Neural progenitor cell (in vitro differentiated cells): ENCODE measurements around the gene MACROD2. TPM values are rescaled to one million over a fixed set of nuclear protein-coding genes. Genes with fewer than 3 reads are reported as not detected.

Experiments used
- DNase-seq: peaks from one replicate; pipeline ENCODE4 v3.0.0-alpha.2; 2016; ENCODE audit warnings: low spot score
- H2AFZ ChIP-seq: fragments of 200-600 bp; sonication (generic); replicated peaks from 2 replicates; pipeline ENCODE4 v1.6.1; 2016; ENCODE audit warnings: antibody characterized with exemption
- H3F3A ChIP-seq: fragments of 200-600 bp; sonication (generic); 2 replicates; pipeline ENCODE4 v1.6.1; 2016; ENCODE audit warnings: antibody characterized with exemption, low read depth
- H3K27ac ChIP-seq: fragments of 200-600 bp; sonication (generic); 2 replicates; pipeline ENCODE4 v1.5.1; 2016; ENCODE audit warnings: mild to moderate bottlenecking
- H3K27me3 ChIP-seq: fragments of 200-600 bp; sonication (generic); 2 replicates; pipeline ENCODE4 v1.6.1; 2016; ENCODE audit warnings: mild to moderate bottlenecking, moderate library complexity
- H3K36me3 ChIP-seq: fragments of 200-600 bp; sonication (generic); 2 replicates; pipeline ENCODE4 v1.5.1; 2016
- H3K4me1 ChIP-seq: fragments of 200-600 bp; sonication (generic); 2 replicates; pipeline ENCODE4 v1.6.1; 2016; ENCODE audit warnings: mixed run types
- H3K4me2 ChIP-seq: fragments of 200-600 bp; sonication (generic); 2 replicates; pipeline ENCODE4 v1.6.1; 2016
- H3K4me3 ChIP-seq: fragments of 200-600 bp; sonication (generic); 2 replicates; pipeline ENCODE4 v1.5.1; 2016
- H3K79me2 ChIP-seq: fragments of 200-600 bp; sonication (generic); 2 replicates; pipeline ENCODE4 v1.6.1; 2016; ENCODE audit warnings: low read depth
- H3K9ac ChIP-seq: fragments of 200-600 bp; sonication (generic); 2 replicates; pipeline ENCODE4 v1.6.1; 2016
- H3K9me3 ChIP-seq: fragments of 200-600 bp; sonication (generic); 2 replicates; pipeline ENCODE4 v1.5.1; 2016; ENCODE audit warnings: low read depth
- H4K20me1 ChIP-seq: fragments of 200-600 bp; sonication (generic); 2 replicates; pipeline ENCODE4 v1.6.1; 2016; ENCODE audit warnings: low read depth
- H3K27ac Mint-ChIP-seq: 3 replicates; pipeline ENCODE4 v1.8.0; 2021; ENCODE audit warnings: mixed read lengths
- H3K27me3 Mint-ChIP-seq: 2 replicates; pipeline ENCODE4 v1.8.0; 2022; ENCODE audit warnings: low read depth, mild to moderate bottlenecking, inconsistent platforms, moderate library complexity, mixed read lengths; ENCODE audit not compliant: insufficient read depth
- H3K36me3 Mint-ChIP-seq: 3 replicates; pipeline ENCODE4 v1.8.0; 2021; ENCODE audit warnings: mixed read lengths
- H3K4me1 Mint-ChIP-seq: 3 replicates; pipeline ENCODE4 v1.8.0; 2021; ENCODE audit warnings: mixed read lengths
- H3K4me3 Mint-ChIP-seq: 3 replicates; pipeline ENCODE4 v1.8.0; 2021; ENCODE audit warnings: mild to moderate bottlenecking, moderate library complexity, mixed read lengths
- H3K9me3 Mint-ChIP-seq: 3 replicates; pipeline ENCODE4 v1.8.0; 2020; ENCODE audit warnings: mixed read lengths
- EZH2 ChIP-seq: fragments of 200-600 bp; sonication (generic); IDR thresholded peaks from 2 replicates; pipeline ENCODE4 v1.6.1; 2017; ENCODE audit warnings: antibody characterized with exemption, mild to moderate bottlenecking, moderate library complexity
- EZH2phosphoT487 ChIP-seq: fragments of 200-600 bp; sonication (generic); IDR thresholded peaks from 2 replicates; pipeline ENCODE4 v1.6.1; 2017; ENCODE audit warnings: antibody characterized with exemption
- total RNA-seq: library from RNA; depleted of rRNA; stranded (reverse); fragments of >200 nt; gene quantifications from 2 replicates; pipeline ENCODE4 v1.2.3, GENCODE V29; 2015; ENCODE audit warnings: low replicate concordance
- TF ChIP-seq, protein P1 (sequence below): fragments of 200-600 bp; sonication (generic); IDR thresholded peaks from 2 replicates; pipeline ENCODE4 v1.5.1; 2017; ENCODE audit warnings: antibody characterized with exemption, mild to moderate bottlenecking

The MACROD2 gene
- total RNA-seq, 1 donor from 2014 or later, result 11.9 TPM

DNA sequence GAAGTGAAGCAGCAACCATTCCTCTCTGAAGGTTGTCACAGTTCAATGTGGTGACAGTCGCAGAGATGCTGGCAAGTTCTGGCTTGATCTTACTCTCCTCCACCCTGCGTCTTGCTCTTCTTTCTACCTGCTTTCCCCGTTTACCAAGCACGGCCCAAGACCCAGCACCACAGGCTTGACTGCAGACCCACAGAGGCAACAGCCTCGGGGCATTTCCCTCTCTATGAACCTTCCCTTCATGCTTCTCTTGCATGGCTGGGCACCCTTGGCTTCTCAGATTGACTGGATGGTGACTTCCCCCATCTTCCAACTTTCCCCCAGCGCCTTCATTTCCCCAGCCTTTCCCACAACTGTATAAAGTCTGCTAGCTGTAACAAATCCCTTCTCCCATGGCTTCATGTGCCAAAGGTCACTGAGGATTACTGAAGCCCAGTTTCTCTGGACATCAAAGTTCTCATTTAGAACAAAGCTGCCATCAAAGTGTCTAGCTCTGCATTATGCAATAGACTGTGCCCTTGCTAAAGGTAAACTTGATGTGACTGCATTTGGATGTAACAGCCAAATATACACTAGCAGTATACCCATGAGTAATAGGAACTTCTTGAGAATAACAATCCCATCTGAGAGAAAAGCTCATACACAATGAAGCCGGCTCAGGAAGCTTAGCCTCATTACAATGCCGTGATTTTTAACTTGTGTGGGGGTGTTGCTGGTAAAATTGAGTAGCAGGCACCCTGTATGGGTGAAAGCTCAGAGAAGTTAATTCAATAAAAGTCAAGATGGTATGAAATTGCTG is 1065.1 kb downstream of the MACROD2 start:
- H3K27ac ChIP-seq, result no peak overlapping the region
- H2AFZ ChIP-seq, result no peak overlapping the region
- H3K27me3 ChIP-seq, result no peaks in the 10 kb centered on the region
- no peaks in the 10 kb centered on the region for H3K36me3 ChIP-seq
- peaks cover 22% of the 10 kb centered on the region for H3K4me1 Mint-ChIP-seq
- H3K4me3 ChIP-seq, result no peak overlapping the region
- DNase-seq, result peak; percentile 13
- TF ChIP-seq, protein P1, sequence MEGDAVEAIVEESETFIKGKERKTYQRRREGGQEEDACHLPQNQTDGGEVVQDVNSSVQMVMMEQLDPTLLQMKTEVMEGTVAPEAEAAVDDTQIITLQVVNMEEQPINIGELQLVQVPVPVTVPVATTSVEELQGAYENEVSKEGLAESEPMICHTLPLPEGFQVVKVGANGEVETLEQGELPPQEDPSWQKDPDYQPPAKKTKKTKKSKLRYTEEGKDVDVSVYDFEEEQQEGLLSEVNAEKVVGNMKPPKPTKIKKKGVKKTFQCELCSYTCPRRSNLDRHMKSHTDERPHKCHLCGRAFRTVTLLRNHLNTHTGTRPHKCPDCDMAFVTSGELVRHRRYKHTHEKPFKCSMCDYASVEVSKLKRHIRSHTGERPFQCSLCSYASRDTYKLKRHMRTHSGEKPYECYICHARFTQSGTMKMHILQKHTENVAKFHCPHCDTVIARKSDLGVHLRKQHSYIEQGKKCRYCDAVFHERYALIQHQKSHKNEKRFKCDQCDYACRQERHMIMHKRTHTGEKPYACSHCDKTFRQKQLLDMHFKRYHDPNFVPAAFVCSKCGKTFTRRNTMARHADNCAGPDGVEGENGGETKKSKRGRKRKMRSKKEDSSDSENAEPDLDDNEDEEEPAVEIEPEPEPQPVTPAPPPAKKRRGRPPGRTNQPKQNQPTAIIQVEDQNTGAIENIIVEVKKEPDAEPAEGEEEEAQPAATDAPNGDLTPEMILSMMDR, result no peak
- TF ChIP-seq EZH2 (no peak), EZH2phosphoT487 (no peak)
- no peak overlapping the region for H3K4me3 Mint-ChIP-seq
- H3K27me3 Mint-ChIP-seq, result peaks cover 6% of the 10 kb centered on the region
- H3K4me2 ChIP-seq, result no peak overlapping the region
- H4K20me1 ChIP-seq, result no peaks in the 10 kb centered on the region
- peak overlapping the region; percentile 39 for H3K27ac Mint-ChIP-seq
- H3K9me3 ChIP-seq, result no peaks in the 10 kb centered on the region
- H3K36me3 Mint-ChIP-seq, result no peaks in the 10 kb centered on the region
- peaks cover 3% of the 10 kb centered on the region for H3F3A ChIP-seq
- no peak overlapping the region for H3K9ac ChIP-seq
- no peaks in the 10 kb centered on the region for H3K9me3 Mint-ChIP-seq
- H3K4me1 ChIP-seq, result peaks cover 19% of the 10 kb centered on the region
- H3K79me2 ChIP-seq, result no peaks in the 10 kb centered on the region

GRCh38 chr20:15061061-15061430 is 1065.7 kb downstream of the MACROD2 start:
- Histone ChIP-seq H3F3A (peaks cover 3% of the 10 kb centered on the region), H4K20me1 (no peaks in the 10 kb centered on the region), H3K79me2 (no peaks in the 10 kb centered on the region), H3K27me3 (no peaks in the 10 kb centered on the region), H3K4me1 (peaks cover 19% of the 10 kb centered on the region), H3K4me3 (no peak overlapping the region), H3K4me2 (no peak overlapping the region), H3K9me3 (no peaks in the 10 kb centered on the region), H3K9ac (no peak overlapping the region), H3K36me3 (no peaks in the 10 kb centered on the region), H2AFZ (no peak overlapping the region), H3K27ac (no peak overlapping the region)
- peaks cover 6% of the 10 kb centered on the region for H3K27me3 Mint-ChIP-seq
- TF ChIP-seq EZH2phosphoT487 (no peak), EZH2 (no peak)
- TF ChIP-seq, protein P1, result no peak
- no peak overlapping the region for H3K4me3 Mint-ChIP-seq
- peaks cover 22% of the 10 kb centered on the region for H3K4me1 Mint-ChIP-seq
- DNase-seq, result no peak
- no peaks in the 10 kb centered on the region for H3K36me3 Mint-ChIP-seq
- H3K27ac Mint-ChIP-seq, result no peak overlapping the region
- peaks cover 2% of the 10 kb centered on the region for H3K9me3 Mint-ChIP-seq

GRCh38 chr20:15061955-15062354 is 1066.6 kb downstream of the MACROD2 start:
- Mint-ChIP-seq H3K27ac (peak overlapping the region; percentile 2), H3K4me3 (no peak overlapping the region), H3K4me1 (peaks cover 22% of the 10 kb centered on the region), H3K27me3 (peaks cover 6% of the 10 kb centered on the region), H3K9me3 (peaks cover 2% of the 10 kb centered on the region), H3K36me3 (no peaks in the 10 kb centered on the region)
- TF ChIP-seq, protein P1, result no peak
- TF ChIP-seq EZH2phosphoT487, result no peak
- H3F3A ChIP-seq, result peaks cover 3% of the 10 kb centered on the region
- H3K27ac ChIP-seq, result no peak overlapping the region
- no peak overlapping the region for H3K4me2 ChIP-seq
- H2AFZ ChIP-seq, result no peak overlapping the region
- H3K9ac ChIP-seq, result no peak overlapping the region
- H3K4me3 ChIP-seq, result no peak overlapping the region
- H3K36me3 ChIP-seq, result no peaks in the 10 kb centered on the region
- no peaks in the 10 kb centered on the region for H3K79me2 ChIP-seq
- no peaks in the 10 kb centered on the region for H3K27me3 ChIP-seq
- H3K4me1 ChIP-seq, result peaks cover 19% of the 10 kb centered on the region
- peak; percentile 9 for DNase-seq
- H4K20me1 ChIP-seq, result no peaks in the 10 kb centered on the region
- H3K9me3 ChIP-seq, result no peaks in the 10 kb centered on the region
